KMS-11 (cell line): ENCODE data around the gene FAM170B.

Source experiments
- H2AFZ ChIP-seq: fragments of 200-600 bp; sonication (generic); 2 replicates; pipeline ENCODE4 v1.6.1; 2016; ENCODE audit warnings: antibody characterized with exemption, mixed run types, low read depth
- H3K27ac ChIP-seq: fragments of 200-600 bp; sonication (generic); 2 replicates; pipeline ENCODE4 v1.6.1; 2016; ENCODE audit warnings: mild to moderate bottlenecking, mixed run types
- H3K27me3 ChIP-seq: fragments of 200-600 bp; sonication (generic); 2 replicates; pipeline ENCODE4 v1.6.1; 2017; ENCODE audit warnings: mild to moderate bottlenecking, low read depth, mixed run types, moderate library complexity; ENCODE audit not compliant: insufficient read depth
- H3K36me3 ChIP-seq: fragments of 200-600 bp; sonication (generic); 2 replicates; pipeline ENCODE4 v1.6.1; 2017; ENCODE audit warnings: mild to moderate bottlenecking, mixed run types; ENCODE audit not compliant: insufficient read depth
- H3K4me1 ChIP-seq: fragments of 200-600 bp; sonication (generic); 2 replicates; pipeline ENCODE4 v1.6.1; 2016; ENCODE audit warnings: mild to moderate bottlenecking, low read depth, mixed run types; ENCODE audit not compliant: poor library complexity, severe bottlenecking
- H3K4me2 ChIP-seq: fragments of 200-600 bp; sonication (generic); 2 replicates; pipeline ENCODE4 v1.7.0; 2016; ENCODE audit warnings: mild to moderate bottlenecking, mixed run types
- H3K4me3 ChIP-seq: fragments of 200-600 bp; sonication (generic); IDR thresholded peaks from 2 replicates; pipeline ENCODE4 v1.6.1; 2017; ENCODE audit warnings: low read depth, low read length, mixed read lengths; ENCODE audit not compliant: insufficient read depth
- H3K79me2 ChIP-seq: fragments of 200-600 bp; sonication (generic); 2 replicates; pipeline ENCODE4 v1.6.1; 2016; ENCODE audit warnings: low read depth, mixed run types; ENCODE audit not compliant: insufficient read depth
- H3K9ac ChIP-seq: fragments of 200-600 bp; sonication (generic); 2 replicates; pipeline ENCODE4 v1.6.1; 2016; ENCODE audit warnings: mild to moderate bottlenecking, mixed run types
- H4K20me1 ChIP-seq: fragments of 200-600 bp; sonication (generic); 2 replicates; pipeline ENCODE4 v1.6.1; 2016; ENCODE audit warnings: mild to moderate bottlenecking, mixed run types; ENCODE audit not compliant: insufficient read depth
- TF ChIP-seq, protein P1 (sequence below): fragments of 200-600 bp; sonication (generic); conservative IDR thresholded peaks from 2 replicates; pipeline ENCODE4 v1.6.1; 2017; ENCODE audit warnings: low read depth, mild to moderate bottlenecking, antibody characterized with exemption, low read length, moderate library complexity, mixed read lengths

FAM170B gene

DNA sequence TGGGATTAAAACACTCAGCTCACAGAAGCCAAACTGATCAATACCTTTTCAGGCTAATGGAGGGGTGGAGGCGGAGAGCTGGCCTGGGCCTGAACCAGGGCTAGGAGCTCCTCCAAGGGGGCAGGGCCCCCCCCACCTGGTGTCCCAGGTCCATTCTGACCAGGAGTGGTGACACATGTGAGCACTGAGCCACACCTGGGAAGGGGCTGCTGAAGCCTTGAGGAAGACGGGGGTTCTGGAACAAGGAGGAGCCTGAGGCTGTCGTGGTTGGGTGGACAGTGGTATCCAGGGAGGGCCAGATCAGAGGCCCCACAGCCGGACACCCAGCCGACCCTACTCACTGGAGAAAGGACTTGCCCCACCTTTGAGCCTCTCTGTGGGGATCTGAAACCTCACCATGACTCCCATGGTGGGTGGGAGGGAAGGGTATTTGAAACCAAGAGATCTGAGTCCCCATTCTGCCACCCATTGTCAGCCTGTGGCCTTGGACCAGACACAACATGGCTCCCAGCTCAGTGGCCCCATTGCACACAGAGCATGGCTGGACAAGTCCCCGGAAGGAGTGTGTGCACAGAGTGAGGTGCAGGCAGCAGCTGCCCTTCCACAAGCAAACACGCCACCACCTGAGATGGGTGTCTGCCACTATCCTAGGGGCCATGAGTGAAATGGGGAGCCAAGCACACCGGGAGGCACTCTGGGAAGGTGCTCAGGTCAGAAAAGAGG lies 41.9 kb upstream of the FAM170B start:
- no peaks in the 10 kb centered on the region for H3K79me2 ChIP-seq
- no peaks in the 10 kb centered on the region for H3K36me3 ChIP-seq
- no peak overlapping the region for H2AFZ ChIP-seq
- H3K27me3 ChIP-seq = no peaks in the 10 kb centered on the region
- no peak overlapping the region for H3K4me3 ChIP-seq
- no peaks in the 10 kb centered on the region for H3K4me1 ChIP-seq
- H4K20me1 ChIP-seq = no peaks in the 10 kb centered on the region
- H3K4me2 ChIP-seq = no peak overlapping the region
- no peak overlapping the region for H3K9ac ChIP-seq
- TF ChIP-seq, protein P1, sequence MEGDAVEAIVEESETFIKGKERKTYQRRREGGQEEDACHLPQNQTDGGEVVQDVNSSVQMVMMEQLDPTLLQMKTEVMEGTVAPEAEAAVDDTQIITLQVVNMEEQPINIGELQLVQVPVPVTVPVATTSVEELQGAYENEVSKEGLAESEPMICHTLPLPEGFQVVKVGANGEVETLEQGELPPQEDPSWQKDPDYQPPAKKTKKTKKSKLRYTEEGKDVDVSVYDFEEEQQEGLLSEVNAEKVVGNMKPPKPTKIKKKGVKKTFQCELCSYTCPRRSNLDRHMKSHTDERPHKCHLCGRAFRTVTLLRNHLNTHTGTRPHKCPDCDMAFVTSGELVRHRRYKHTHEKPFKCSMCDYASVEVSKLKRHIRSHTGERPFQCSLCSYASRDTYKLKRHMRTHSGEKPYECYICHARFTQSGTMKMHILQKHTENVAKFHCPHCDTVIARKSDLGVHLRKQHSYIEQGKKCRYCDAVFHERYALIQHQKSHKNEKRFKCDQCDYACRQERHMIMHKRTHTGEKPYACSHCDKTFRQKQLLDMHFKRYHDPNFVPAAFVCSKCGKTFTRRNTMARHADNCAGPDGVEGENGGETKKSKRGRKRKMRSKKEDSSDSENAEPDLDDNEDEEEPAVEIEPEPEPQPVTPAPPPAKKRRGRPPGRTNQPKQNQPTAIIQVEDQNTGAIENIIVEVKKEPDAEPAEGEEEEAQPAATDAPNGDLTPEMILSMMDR = no peak
- no peak overlapping the region for H3K27ac ChIP-seq

DNA sequence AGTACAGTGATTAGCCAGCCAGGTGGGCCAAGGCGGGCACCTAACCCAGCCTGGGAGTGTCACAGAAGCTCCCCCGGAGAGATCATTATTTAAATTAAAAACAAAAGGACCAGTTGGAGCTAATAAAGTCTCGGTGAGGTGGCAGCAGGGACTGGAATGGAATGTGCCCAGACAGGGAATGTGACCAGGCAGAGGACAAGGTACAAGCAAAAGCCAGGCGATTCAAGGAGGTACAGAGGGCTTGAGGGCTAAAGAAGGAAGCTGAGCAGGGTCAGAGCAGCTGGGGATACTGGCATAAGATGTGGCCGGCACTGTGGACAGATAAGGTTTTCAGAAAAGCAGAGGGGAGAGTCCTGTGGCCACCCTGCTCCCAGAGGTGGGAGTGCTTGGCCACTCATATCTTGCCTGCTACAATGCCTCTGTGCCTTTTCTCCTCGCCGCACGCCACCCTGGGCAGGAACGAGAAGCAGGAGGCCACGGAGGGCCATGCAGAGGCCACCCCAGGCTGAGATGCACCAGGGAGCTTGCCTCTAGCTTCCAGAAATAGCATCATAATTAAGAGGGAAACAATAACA lies 41.2 kb upstream of the FAM170B start:
- H3K36me3 ChIP-seq = no peaks in the 10 kb centered on the region
- TF ChIP-seq, protein P1 = no peak
- no peaks in the 10 kb centered on the region for H3K79me2 ChIP-seq
- H4K20me1 ChIP-seq = no peaks in the 10 kb centered on the region
- no peak overlapping the region for H3K4me3 ChIP-seq
- H3K27me3 ChIP-seq = no peaks in the 10 kb centered on the region
- no peak overlapping the region for H3K9ac ChIP-seq
- H3K4me2 ChIP-seq = no peak overlapping the region
- no peaks in the 10 kb centered on the region for H3K4me1 ChIP-seq
- no peak overlapping the region for H2AFZ ChIP-seq
- no peak overlapping the region for H3K27ac ChIP-seq

DNA sequence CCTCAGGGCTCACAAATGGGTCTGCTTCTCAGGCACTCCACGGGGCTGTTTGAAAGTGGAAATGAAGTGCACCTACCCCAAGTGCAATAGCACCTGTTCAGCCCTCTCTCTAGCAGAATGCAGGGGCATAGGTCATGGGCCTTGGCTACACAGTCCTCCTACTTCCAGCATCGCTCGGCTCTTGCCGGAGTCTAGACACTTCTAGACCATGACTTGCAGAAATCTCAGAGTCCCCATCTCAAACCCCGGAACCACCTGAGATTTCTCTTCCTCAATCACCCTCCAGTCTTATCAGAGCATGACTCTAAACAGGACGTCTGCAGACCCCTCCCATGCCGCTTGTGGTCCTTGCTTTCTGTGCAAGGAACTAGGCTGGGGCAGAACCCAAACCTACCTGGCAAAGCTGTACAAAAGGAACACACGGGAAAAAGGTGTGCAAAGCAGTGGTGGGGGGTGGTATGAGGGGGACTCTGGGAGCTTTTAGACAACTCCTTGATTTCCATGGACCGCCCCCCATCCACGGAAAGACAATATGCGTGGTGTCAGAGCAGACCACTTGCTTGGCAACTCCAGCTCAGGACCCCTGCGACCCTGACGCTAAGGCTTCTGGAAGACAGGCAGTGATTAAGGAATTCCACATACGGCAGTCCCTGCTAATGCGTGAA lies 40.6 kb upstream of the FAM170B start:
- H3K4me3 ChIP-seq = no peak overlapping the region
- no peak overlapping the region for H3K27ac ChIP-seq
- H4K20me1 ChIP-seq = no peaks in the 10 kb centered on the region
- TF ChIP-seq, protein P1 = no peak
- no peaks in the 10 kb centered on the region for H3K27me3 ChIP-seq
- H3K9ac ChIP-seq = no peak overlapping the region
- H3K4me1 ChIP-seq = no peaks in the 10 kb centered on the region
- no peaks in the 10 kb centered on the region for H3K36me3 ChIP-seq
- no peak overlapping the region for H2AFZ ChIP-seq
- H3K79me2 ChIP-seq = no peaks in the 10 kb centered on the region
- H3K4me2 ChIP-seq = no peak overlapping the region

DNA sequence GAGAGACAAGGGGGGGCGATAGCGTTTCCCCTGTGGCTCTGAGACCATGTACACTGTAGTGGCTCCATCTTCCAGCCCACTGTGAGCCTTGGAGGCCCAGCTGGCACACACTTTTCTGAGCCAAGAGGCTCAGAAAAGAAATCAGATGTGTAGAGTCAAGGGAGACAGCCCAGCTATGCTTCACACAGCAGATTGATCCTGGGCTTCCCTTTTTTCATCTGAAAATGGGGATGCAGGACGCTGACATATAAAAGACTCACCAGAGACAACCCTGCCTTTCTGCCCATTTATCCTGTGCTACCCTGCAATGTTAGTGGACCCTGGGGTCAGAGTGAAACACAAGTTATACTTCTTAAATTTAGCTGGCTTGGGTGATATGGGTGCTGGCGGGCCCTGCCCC lies 40.0 kb upstream of the FAM170B start:
- Histone ChIP-seq H3K79me2 (no peaks in the 10 kb centered on the region), H3K27ac (no peak overlapping the region), H3K9ac (no peak overlapping the region), H3K4me1 (no peaks in the 10 kb centered on the region), H3K36me3 (no peaks in the 10 kb centered on the region), H4K20me1 (no peaks in the 10 kb centered on the region), H3K4me3 (no peak overlapping the region), H3K27me3 (no peaks in the 10 kb centered on the region), H2AFZ (no peak overlapping the region), H3K4me2 (no peak overlapping the region)
- TF ChIP-seq, protein P1 = no peak
